ENCODE data around the gene TXNL4A.

- TF ChIP-seq CTCF (IDR thresholded peaks at IDR 0.05; ENCODE audit: insufficient read depth, low read length) = no peak
- no peak for TF ChIP-seq REST (IDR thresholded peaks at IDR 0.05; ENCODE audit: insufficient replicate concordance, low read depth)
- TF ChIP-seq POLR2AphosphoS5 (IDR thresholded peaks at IDR 0.05; ENCODE audit: low read depth) = no peak
- no peak for TF ChIP-seq GABPA (IDR thresholded peaks at IDR 0.05; ENCODE audit: low read depth)
- TF ChIP-seq SPI1 (IDR thresholded peaks at IDR 0.05; ENCODE audit: borderline replicate concordance, low read depth) = no peak
These were observed 12.5 kb upstream of the TXNL4A start for GRCh38 chr18:80000877-80001276.

All from HL-60 (cell line).